ENCODE results near the gene GALNT2.

- TF ChIP-seq CTCF (conservative IDR thresholded peaks at IDR 0.05; ENCODE audit: low read depth in 2 of 2) (no peak), REST (IDR thresholded peaks at IDR 0.05; ENCODE audit: unreplicated experiment) (no peak)
These were observed 18.1 kb upstream of the GALNT2 start for GRCh38 chr1:230048922-230049321.

Measured in GM23338 (cell line).